Measurements from ENCODE around the gene ZNF831.

GRCh38 chr20:59217794-59218280 is 54.2 kb downstream of the ZNF831 start:
- TF ChIP-seq CTCF (IDR thresholded peaks at IDR 0.05; ENCODE audit: low read length): no peak
- TF ChIP-seq EZH2 (optimal IDR thresholded peaks at IDR 0.05; ENCODE audit: low read depth, low read length): no peak
